HEK293 (cell line): ENCODE results near the gene THAP3.
A peak's percentile ranks its signal among the peaks of the same experiment; 100 is the strongest.

ENCODE experiments used
- CTCF ChIA-PET: fragments of 350-600 bp; formaldehyde crosslinking; extraction: SDS; loops from one replicate; lab custom pipeline; 2021; ENCODE audit warnings: antibody characterized with exemption; lab: Yijun Ruan, JAX
- POLR2A ChIA-PET: fragments of 300-600 bp; formaldehyde crosslinking; extraction: SDS; loops from one replicate; lab custom pipeline; 2020; ENCODE audit warnings: antibody characterized with exemption, inconsistent platforms; lab: Yijun Ruan, JAX
- H3K27ac ChIP-seq: fragments of 200-500 bp; sonication (Bioruptor generic); 2 replicates; pipeline ENCODE4 v1.5.1; 2014; ENCODE audit warnings: low read depth, low read length, control low read depth, inconsistent platforms; ENCODE audit errors: extremely low read depth
- H3K36me3 ChIP-seq, 2 experiments: fragments of 200-500 bp in 1 of 2; sonication (Bioruptor generic) in 1 of 2; 1 replicate in 1 of 2; 2 replicates in 1 of 2; pipeline ENCODE4 v1.5.1; 2014 to 2017; ENCODE audit warnings: inconsistent platforms in 2 of 2, low read length in 2 of 2; ENCODE audit not compliant: control insufficient read depth in 2 of 2, insufficient read depth in 1 of 2
- H3K4me1 ChIP-seq: fragments of 200-500 bp; sonication (Bioruptor generic); 2 replicates; pipeline ENCODE4 v1.5.1; 2014; ENCODE audit warnings: mild to moderate bottlenecking, low read length, inconsistent platforms; ENCODE audit not compliant: control insufficient read depth, insufficient read depth
- H3K4me3 ChIP-seq: 2 replicates; pipeline ENCODE4 v1.5.1; 2011; ENCODE audit warnings: low read depth, mild to moderate bottlenecking, control low read depth, low read length, moderate library complexity
- H3K9me3 ChIP-seq: fragments of 200-500 bp; sonication (Bioruptor generic); 2 replicates; pipeline ENCODE4 v1.5.1; 2014; ENCODE audit warnings: low read depth, low read length, inconsistent platforms; ENCODE audit not compliant: control insufficient read depth, insufficient read depth
- KLF1 ChIP-seq: fragments of 450-650 bp; formaldehyde crosslinking; IDR thresholded peaks from 2 replicates; pipeline ENCODE4 v1.5.1; 2016; ENCODE audit warnings: missing biosample characterization, missing genetic modification characterization
- KLF10 ChIP-seq: fragments of 450-650 bp; IDR thresholded peaks from 2 replicates; pipeline ENCODE4 v1.5.1; 2018; ENCODE audit warnings: missing biosample characterization, mild to moderate bottlenecking, missing genetic modification characterization
- PBX3 ChIP-seq: sonication (generic); formaldehyde crosslinking; IDR thresholded peaks from 2 replicates; pipeline ENCODE4 v1.8.1; 2022; ENCODE audit warnings: mild to moderate bottlenecking, moderate library complexity, missing genetic modification reagents
- PRDM10 ChIP-seq: fragments of 450-650 bp; formaldehyde crosslinking; IDR thresholded peaks from 2 replicates; pipeline ENCODE4 v1.5.1; 2016; ENCODE audit warnings: missing biosample characterization, missing genetic modification characterization
- PRDM2 ChIP-seq: fragments of 450-650 bp; formaldehyde crosslinking; IDR thresholded peaks from 2 replicates; pipeline ENCODE4 v1.5.1; 2016; ENCODE audit warnings: missing biosample characterization, missing genetic modification characterization, borderline replicate concordance
- SCRT1 ChIP-seq: fragments of 450-650 bp; formaldehyde crosslinking; IDR thresholded peaks from 2 replicates; pipeline ENCODE4 v1.5.1; 2016; ENCODE audit warnings: missing biosample characterization, missing genetic modification characterization, borderline replicate concordance
- SCRT2 ChIP-seq: fragments of 450-650 bp; formaldehyde crosslinking; IDR thresholded peaks from 2 replicates; pipeline ENCODE4 v1.5.1; 2016; ENCODE audit warnings: missing biosample characterization, missing genetic modification characterization
- SP3 ChIP-seq: fragments of 450-650 bp; formaldehyde crosslinking; IDR thresholded peaks from 2 replicates; pipeline ENCODE4 v1.5.1; 2016; ENCODE audit warnings: missing biosample characterization, missing genetic modification characterization
- SP7 ChIP-seq: fragments of 450-650 bp; formaldehyde crosslinking; IDR thresholded peaks from 2 replicates; pipeline ENCODE4 v1.5.1; 2016; ENCODE audit warnings: missing biosample characterization, missing genetic modification characterization
- ZEB2 ChIP-seq: fragments of 450-650 bp; formaldehyde crosslinking; IDR thresholded peaks from 2 replicates; pipeline ENCODE4 v1.5.1; 2016; ENCODE audit warnings: missing biosample characterization, missing genetic modification characterization
- ZIC2 ChIP-seq: fragments of 450-650 bp; formaldehyde crosslinking; IDR thresholded peaks from 2 replicates; pipeline ENCODE4 v1.5.1; 2016; ENCODE audit warnings: missing biosample characterization, missing genetic modification characterization
- ZNF10 ChIP-seq: fragments of 450-650 bp; formaldehyde crosslinking; IDR thresholded peaks from 2 replicates; pipeline ENCODE4 v1.5.1; 2017; ENCODE audit warnings: missing biosample characterization, missing genetic modification characterization
- ZNF133 ChIP-seq: fragments of 450-650 bp; formaldehyde crosslinking; IDR thresholded peaks from 2 replicates; pipeline ENCODE4 v1.5.1; 2016; ENCODE audit warnings: missing biosample characterization, missing genetic modification characterization
- ZNF391 ChIP-seq: fragments of 450-650 bp; formaldehyde crosslinking; IDR thresholded peaks from 2 replicates; pipeline ENCODE4 v1.5.1; 2016; ENCODE audit warnings: low read depth, missing biosample characterization, missing genetic modification characterization, borderline replicate concordance
- ZNF513 ChIP-seq: fragments of 450-650 bp; IDR thresholded peaks from 2 replicates; pipeline ENCODE4 v1.5.1; 2018; ENCODE audit warnings: missing biosample characterization, missing genetic modification characterization
- ZNF544 ChIP-seq: fragments of 450-650 bp; formaldehyde crosslinking; IDR thresholded peaks from 2 replicates; pipeline ENCODE4 v1.5.0; 2017; ENCODE audit warnings: missing biosample characterization, missing genetic modification characterization
- ZNF585B ChIP-seq: fragments of 450-650 bp; formaldehyde crosslinking; IDR thresholded peaks from 2 replicates; pipeline ENCODE4 v1.5.1; 2016; ENCODE audit warnings: missing biosample characterization, missing genetic modification characterization
- ZNF621 ChIP-seq: fragments of 450-650 bp; formaldehyde crosslinking; IDR thresholded peaks from 2 replicates; pipeline ENCODE4 v1.5.1; 2017; ENCODE audit warnings: missing biosample characterization, missing genetic modification characterization
- ZNF629 ChIP-seq: fragments of 450-650 bp; formaldehyde crosslinking; IDR thresholded peaks from 2 replicates; pipeline ENCODE4 v1.5.1; 2017; ENCODE audit warnings: missing biosample characterization, missing genetic modification characterization
- ZNF660 ChIP-seq: fragments of 450-650 bp; IDR thresholded peaks from 2 replicates; pipeline ENCODE4 v1.5.1; 2018; ENCODE audit warnings: missing biosample characterization, mild to moderate bottlenecking, missing genetic modification characterization
- ZNF677 ChIP-seq: fragments of 450-650 bp; IDR thresholded peaks from 2 replicates; pipeline ENCODE4 v1.5.0; 2018; ENCODE audit warnings: missing biosample characterization, mild to moderate bottlenecking, missing genetic modification characterization, moderate library complexity
- ZNF704 ChIP-seq: fragments of 450-650 bp; formaldehyde crosslinking; IDR thresholded peaks from 2 replicates; pipeline ENCODE4 v1.5.1; 2016; ENCODE audit warnings: missing biosample characterization, missing genetic modification characterization

Gene THAP3

GRCh38 chr1:6581561-6582305 lies 42.9 kb upstream of the THAP3 start (continued):
- TF ChIP-seq ZNF629 (tag by site-specific recombination) (peak; percentile 65), ZNF391 (tag by site-specific recombination) (no peak), ZNF585B (tag by site-specific recombination) (no peak), SP7 (peak; percentile 45; the same call in 1 of the 2 replicates), ZEB2 (tag by site-specific recombination) (0 out of 2 replicates have a peak, but pooled peaks have one; percentile 33), ZNF660 (0 out of 2 replicates have a peak, but pooled peaks have one; percentile 56), ZIC2 (tag by site-specific recombination) (peak; percentile 78), ZNF704 (tag by site-specific recombination) (no peak), PBX3 (CRISPR knock-in tag) (no peak), KLF1 (no peak), ZNF513 (tag by site-specific recombination) (peak; percentile 70), PRDM2 (tag by site-specific recombination) (no peak)

- H3K4me3 ChIP-seq: no peak overlapping the region
- peaks cover 9% of the 10 kb centered on the region for H3K4me1 ChIP-seq
- H3K9me3 ChIP-seq: no peaks in the 10 kb centered on the region
- ChIA-PET CTCF (interaction anchor here (0.6 to 1.2 kb wide), 3 partner anchors 14 to 122 kb away, joined by 3 to 6 read pairs (median 5); partner anchors contain the start of genes NOL9 and TAS1R1), POLR2A (no interaction called here)
- peaks cover 0 to 49% of the 10 kb centered on the region in 2 experiments; a peak in 1 of 3 replicates for H3K36me3 ChIP-seq
- H3K27ac ChIP-seq: no peak overlapping the region
- no peak for TF ChIP-seq ZNF621
- no peak for TF ChIP-seq KLF10
- peak; percentile 83 for TF ChIP-seq SCRT2 (tag by site-specific recombination)
- no peak for TF ChIP-seq ZNF544
- TF ChIP-seq ZNF10 (tag by site-specific recombination): no peak
- TF ChIP-seq ZNF133 (tag by site-specific recombination): no peak
- TF ChIP-seq SCRT1: peak; percentile 79
- no peak for TF ChIP-seq ZNF677 (tag by site-specific recombination)
- no peak for TF ChIP-seq PRDM10 (tag by site-specific recombination)
- no peak for TF ChIP-seq SP3 (tag by site-specific recombination)
These were observed 42.3 kb upstream of the THAP3 start for GRCh38 chr1:6582370-6582769.
